ENCODE data around the gene HHIPL1.

GRCh38 chr14:99720941-99721791 is 76.2 kb downstream of the HHIPL1 start:
- TF ChIP-seq, protein P1, sequence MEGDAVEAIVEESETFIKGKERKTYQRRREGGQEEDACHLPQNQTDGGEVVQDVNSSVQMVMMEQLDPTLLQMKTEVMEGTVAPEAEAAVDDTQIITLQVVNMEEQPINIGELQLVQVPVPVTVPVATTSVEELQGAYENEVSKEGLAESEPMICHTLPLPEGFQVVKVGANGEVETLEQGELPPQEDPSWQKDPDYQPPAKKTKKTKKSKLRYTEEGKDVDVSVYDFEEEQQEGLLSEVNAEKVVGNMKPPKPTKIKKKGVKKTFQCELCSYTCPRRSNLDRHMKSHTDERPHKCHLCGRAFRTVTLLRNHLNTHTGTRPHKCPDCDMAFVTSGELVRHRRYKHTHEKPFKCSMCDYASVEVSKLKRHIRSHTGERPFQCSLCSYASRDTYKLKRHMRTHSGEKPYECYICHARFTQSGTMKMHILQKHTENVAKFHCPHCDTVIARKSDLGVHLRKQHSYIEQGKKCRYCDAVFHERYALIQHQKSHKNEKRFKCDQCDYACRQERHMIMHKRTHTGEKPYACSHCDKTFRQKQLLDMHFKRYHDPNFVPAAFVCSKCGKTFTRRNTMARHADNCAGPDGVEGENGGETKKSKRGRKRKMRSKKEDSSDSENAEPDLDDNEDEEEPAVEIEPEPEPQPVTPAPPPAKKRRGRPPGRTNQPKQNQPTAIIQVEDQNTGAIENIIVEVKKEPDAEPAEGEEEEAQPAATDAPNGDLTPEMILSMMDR (IDR thresholded peaks at IDR 0.05): no peak
- no peak for TF ChIP-seq ZFX (IDR thresholded peaks at IDR 0.05; ENCODE audit: borderline replicate concordance)
